HG03108 (cell line): ENCODE data around the gene TRAM2.

Source experiments
- ATAC-seq: cut with Tn5 transposase; IDR thresholded peaks from one replicate; pipeline ENCODE4 v1.9.1; 2021; ENCODE audit warnings: moderate library complexity; ENCODE audit not compliant: unreplicated experiment

The TRAM2 gene

GRCh38 chr6:52595000-52595795 is 18.3 kb upstream of the TRAM2 start:
- ATAC-seq: peak; percentile 55

GRCh38 chr6:52594221-52594620 is 17.4 kb upstream of the TRAM2 start:
- ATAC-seq: no peak

GRCh38 chr6:52591832-52592231 is 15.0 kb upstream of the TRAM2 start:
- no peak for ATAC-seq

- ATAC-seq: no peak
Measured at GRCh38 chr6:52590152-52590891, 13.5 kb upstream of the TRAM2 start.

- no peak for ATAC-seq
Measured at GRCh38 chr6:52588710-52589091, 11.8 kb upstream of the TRAM2 start.

- ATAC-seq: no peak
Measured at GRCh38 chr6:52588087-52588709, 11.3 kb upstream of the TRAM2 start.

- no peak for ATAC-seq
Measured at GRCh38 chr6:52587001-52587400, 10.1 kb upstream of the TRAM2 start.

GRCh38 chr6:52584203-52584602 is 7.3 kb upstream of the TRAM2 start:
- no peak for ATAC-seq

- ATAC-seq: no peak
Measured at GRCh38 chr6:52582996-52583395, 6.1 kb upstream of the TRAM2 start.

GRCh38 chr6:52582446-52582845 is 5.6 kb upstream of the TRAM2 start:
- no peak for ATAC-seq

GRCh38 chr6:52580905-52581304 is 4.0 kb upstream of the TRAM2 start:
- ATAC-seq: no peak

- ATAC-seq: no peak
Measured at GRCh38 chr6:52579006-52579660, 2.3 kb upstream of the TRAM2 start.

GRCh38 chr6:52577778-52578463 is 1.1 kb upstream of the TRAM2 start:
- ATAC-seq: no peak

- ATAC-seq: peak; percentile 43
Measured at GRCh38 chr6:52576392-52577021, 353 bp downstream of the TRAM2 start.

GRCh38 chr6:52576054-52576391 is 837 bp downstream of the TRAM2 start:
- ATAC-seq: no peak

- ATAC-seq: no peak
Measured at GRCh38 chr6:52575502-52575892, 1.4 kb downstream of the TRAM2 start.

GRCh38 chr6:52574709-52575501 is 2.0 kb downstream of the TRAM2 start:
- ATAC-seq: peak; percentile 35

GRCh38 chr6:52573295-52573694 is 3.6 kb downstream of the TRAM2 start:
- ATAC-seq: no peak

GRCh38 chr6:52572536-52572935 is 4.3 kb downstream of the TRAM2 start:
- ATAC-seq: no peak
